GM08714 (cell line): Measurements from ENCODE around the gene CHAD.

ENCODE experiments used
- H3K4me3 ChIP-seq: fragments of 200-500 bp; sonication (Bioruptor generic); 2 replicates; pipeline ENCODE4 v1.5.1; 2014; ENCODE audit warnings: mild to moderate bottlenecking, low read length, inconsistent platforms
- ZNF274 ChIP-seq: IDR thresholded peaks from 2 replicates; pipeline ENCODE4 v1.6.1; 2012; ENCODE audit warnings: mild to moderate bottlenecking, low read depth, low read length

CHAD gene

GRCh38 chr17:50460831-50461526 is 7.7 kb downstream of the CHAD start:
- no peak for TF ChIP-seq ZNF274
- no peak overlapping the region for H3K4me3 ChIP-seq

GRCh38 chr17:50459756-50460155 is 8.9 kb downstream of the CHAD start:
- H3K4me3 ChIP-seq, result no peak overlapping the region
- no peak for TF ChIP-seq ZNF274

- no peak overlapping the region for H3K4me3 ChIP-seq
- no peak for TF ChIP-seq ZNF274
Measured at GRCh38 chr17:50458701-50459676, 9.7 kb downstream of the CHAD start.

- H3K4me3 ChIP-seq, result no peak overlapping the region
- TF ChIP-seq ZNF274, result no peak
Measured at GRCh38 chr17:50458270-50458669, 10.4 kb downstream of the CHAD start.

DNA sequence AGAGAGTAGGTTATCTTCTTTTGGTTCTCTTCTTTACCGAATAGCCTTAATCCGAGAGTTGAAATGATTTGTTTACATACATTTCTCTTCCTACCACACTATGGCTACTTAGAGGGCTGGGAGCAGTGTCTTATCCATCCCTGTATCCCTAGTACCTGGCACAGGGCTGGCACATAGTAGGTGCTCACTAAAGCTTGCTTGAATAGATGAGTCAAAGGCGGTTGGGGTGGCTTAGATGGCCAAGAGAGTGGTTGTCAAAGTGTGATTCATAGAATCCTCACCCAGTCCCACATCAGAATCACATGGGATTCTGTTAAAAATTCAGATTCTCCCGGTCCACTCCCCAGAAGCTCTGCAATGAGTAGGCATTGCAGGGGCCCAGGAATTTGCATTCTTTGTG is 11.1 kb downstream of the CHAD start:
- H3K4me3 ChIP-seq, result no peak overlapping the region
- no peak for TF ChIP-seq ZNF274

GRCh38 chr17:50453901-50454300 is 14.8 kb downstream of the CHAD start:
- TF ChIP-seq ZNF274, result no peak

GRCh38 chr17:50452630-50453300 is 15.9 kb downstream of the CHAD start:
- no peak for TF ChIP-seq ZNF274
- H3K4me3 ChIP-seq, result no peak overlapping the region

More at GRCh38 chr17:50453901-50454300, 14.8 kb downstream of the CHAD start:
- H3K4me3 ChIP-seq, result no peak overlapping the region

DNA sequence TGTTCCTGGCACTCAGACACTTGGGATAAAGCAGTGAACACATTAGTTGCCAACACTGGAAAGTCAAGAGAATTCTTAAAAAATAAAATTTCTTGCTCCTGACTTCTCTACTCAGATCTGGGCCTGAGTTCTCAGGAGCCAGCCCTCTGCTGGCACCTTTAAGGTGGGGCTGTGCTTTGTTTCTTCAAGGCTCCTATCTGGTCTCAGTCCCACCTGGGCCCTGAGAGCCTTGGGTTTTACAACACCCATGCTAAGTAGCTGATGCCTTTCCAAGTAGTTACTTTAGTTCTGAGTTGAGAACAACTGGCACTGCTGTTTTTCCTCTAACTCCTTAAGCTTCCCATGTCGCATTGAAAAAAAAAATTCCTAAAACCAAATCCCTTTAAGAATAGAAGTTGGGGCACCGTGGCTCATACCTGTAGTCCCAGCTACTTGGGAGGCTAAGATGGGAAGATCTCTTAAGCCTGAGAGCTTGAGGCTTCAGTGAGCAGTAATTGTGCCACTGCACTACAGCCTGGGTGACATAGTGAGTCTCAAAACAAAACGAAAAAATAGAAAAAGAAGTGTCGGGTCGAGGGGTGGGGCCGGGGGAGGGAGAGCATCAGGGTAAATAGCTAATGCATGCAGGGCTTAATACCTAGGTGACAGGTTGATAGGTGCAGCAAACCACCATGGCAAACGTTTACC is 16.6 kb downstream of the CHAD start:
- no peak for TF ChIP-seq ZNF274
- H3K4me3 ChIP-seq, result no peak overlapping the region

- TF ChIP-seq ZNF274, result no peak
- no peak overlapping the region for H3K4me3 ChIP-seq
Measured at GRCh38 chr17:50448643-50449042, 20.0 kb downstream of the CHAD start.

GRCh38 chr17:50447870-50448595 is 20.6 kb downstream of the CHAD start:
- no peak for TF ChIP-seq ZNF274
- H3K4me3 ChIP-seq, result no peak overlapping the region

GRCh38 chr17:50445730-50446325 is 22.9 kb downstream of the CHAD start:
- H3K4me3 ChIP-seq, result no peak overlapping the region
- no peak for TF ChIP-seq ZNF274

- no peak for TF ChIP-seq ZNF274
Measured at GRCh38 chr17:50444841-50445715, 23.6 kb downstream of the CHAD start.

GRCh38 chr17:50443505-50443974 is 25.1 kb downstream of the CHAD start:
- TF ChIP-seq ZNF274, result no peak
- no peak overlapping the region for H3K4me3 ChIP-seq

More at GRCh38 chr17:50444841-50445715, 23.6 kb downstream of the CHAD start:
- H3K4me3 ChIP-seq, result no peak overlapping the region
